Activated effector memory CD4-positive, alpha-beta T cell treated with anti-CD3 and anti-CD28 coated beads, Interleukin-2, amount 50 U/mL, for 16 hours (primary cell): ENCODE measurements around the gene PRRC2B.

Experiments
- DNase-seq: peaks from one replicate; pipeline ENCODE4 v3.0.0-alpha.2; 2020

PRRC2B gene

GRCh38 chr9:131522257-131523085 is 128.6 kb downstream of the PRRC2B start:
- no peak for DNase-seq

- DNase-seq: no peak
Observed at GRCh38 chr9:131523086-131523388, 129.2 kb downstream of the PRRC2B start.

- no peak for DNase-seq
Observed at GRCh38 chr9:131523451-131524435, 129.9 kb downstream of the PRRC2B start.

- DNase-seq: no peak
Observed at GRCh38 chr9:131524665-131525315, 130.9 kb downstream of the PRRC2B start.

- no peak for DNase-seq
Observed at GRCh38 chr9:131525643-131526565, 132.0 kb downstream of the PRRC2B start.

GRCh38 chr9:131528186-131528585 is 134.3 kb downstream of the PRRC2B start:
- DNase-seq: no peak

- DNase-seq: no peak
Observed at GRCh38 chr9:131528886-131529505, 135.1 kb downstream of the PRRC2B start.

GRCh38 chr9:131529597-131530545 is 136.0 kb downstream of the PRRC2B start:
- DNase-seq: no peak

GRCh38 chr9:131530546-131530919 is 136.6 kb downstream of the PRRC2B start:
- DNase-seq: no peak

GRCh38 chr9:131530920-131531832 is 137.3 kb downstream of the PRRC2B start, which contains the start of gene UCK1:
UCK1 (minus strand) TSS chr9:131531263; CDS start chr9:131531174, 89 bp downstream.
- DNase-seq: peak; percentile 90

GRCh38 chr9:131534721-131535237 is 140.9 kb downstream of the PRRC2B start:
- no peak for DNase-seq

GRCh38 chr9:131537946-131538345 is 144.1 kb downstream of the PRRC2B start:
- no peak for DNase-seq

- no peak for DNase-seq
Observed at GRCh38 chr9:131539223-131539923, 145.5 kb downstream of the PRRC2B start.

- no peak for DNase-seq
Observed at GRCh38 chr9:131543141-131543540, 149.3 kb downstream of the PRRC2B start.

GRCh38 chr9:131545003-131545785 is 151.3 kb downstream of the PRRC2B start, which contains the start of gene PRRT1B:
PRRT1B (plus strand) TSS chr9:131545523; CDS start chr9:131545616, 93 bp downstream.
- no peak for DNase-seq

GRCh38 chr9:131545786-131546335 is 152.0 kb downstream of the PRRC2B start:
- no peak for DNase-seq
